Measurements from ENCODE around the gene LRMDA.
A peak's percentile ranks its signal among the peaks of the same experiment; 100 is the strongest.

LRMDA gene

GRCh38 chr10:75925999-75926398 is 494.6 kb downstream of the LRMDA start:
- DNase-seq (ENCODE audit: low spot score), result no peak

GRCh38 chr10:75926763-75927162 is 495.3 kb downstream of the LRMDA start:
- DNase-seq (ENCODE audit: low spot score), result peak; percentile 45

- DNase-seq (ENCODE audit: low spot score), result no peak
Observed at GRCh38 chr10:75928231-75928630, 496.8 kb downstream of the LRMDA start.

GRCh38 chr10:75929630-75930161 is 498.3 kb downstream of the LRMDA start:
- DNase-seq (ENCODE audit: low spot score), result no peak

GRCh38 chr10:75932921-75933320 is 501.5 kb downstream of the LRMDA start:
- no peak for DNase-seq (ENCODE audit: low spot score)

- DNase-seq (ENCODE audit: low spot score), result no peak
Observed at GRCh38 chr10:75935240-75935639, 503.8 kb downstream of the LRMDA start.

- DNase-seq (ENCODE audit: low spot score), result no peak
Observed at GRCh38 chr10:75935650-75936400, 504.4 kb downstream of the LRMDA start.

GRCh38 chr10:75936841-75937240 is 505.4 kb downstream of the LRMDA start:
- no peak for DNase-seq (ENCODE audit: low spot score)

GRCh38 chr10:75937823-75938222 is 506.4 kb downstream of the LRMDA start:
- DNase-seq (ENCODE audit: low spot score), result no peak

- DNase-seq (ENCODE audit: low spot score), result no peak
Observed at GRCh38 chr10:75938380-75939122, 507.1 kb downstream of the LRMDA start.

- no peak for DNase-seq (ENCODE audit: low spot score)
Observed at GRCh38 chr10:75939541-75939940, 508.1 kb downstream of the LRMDA start.

- no peak for DNase-seq (ENCODE audit: low spot score)
Observed at GRCh38 chr10:75940742-75941141, 509.3 kb downstream of the LRMDA start.

- no peak for DNase-seq (ENCODE audit: low spot score)
Observed at GRCh38 chr10:75941223-75941801, 509.9 kb downstream of the LRMDA start.

- DNase-seq (ENCODE audit: low spot score), result no peak
Observed at GRCh38 chr10:75944061-75944460, 512.6 kb downstream of the LRMDA start.

- no peak for DNase-seq (ENCODE audit: low spot score)
Observed at GRCh38 chr10:75948583-75948982, 517.2 kb downstream of the LRMDA start.

GRCh38 chr10:75950307-75950706 is 518.9 kb downstream of the LRMDA start:
- DNase-seq (ENCODE audit: low spot score), result no peak

GRCh38 chr10:75950997-75951589 is 519.7 kb downstream of the LRMDA start:
- DNase-seq (ENCODE audit: low spot score), result no peak

GRCh38 chr10:75951627-75952026 is 520.2 kb downstream of the LRMDA start:
- DNase-seq (ENCODE audit: low spot score), result no peak

GRCh38 chr10:75952093-75952492 is 520.7 kb downstream of the LRMDA start:
- no peak for DNase-seq (ENCODE audit: low spot score)

GRCh38 chr10:75954486-75954885 is 523.1 kb downstream of the LRMDA start:
- DNase-seq (ENCODE audit: low spot score), result no peak

- no peak for DNase-seq (ENCODE audit: low spot score)
Observed at GRCh38 chr10:75955973-75956502, 524.6 kb downstream of the LRMDA start.

- no peak for DNase-seq (ENCODE audit: low spot score)
Observed at GRCh38 chr10:75956624-75957023, 525.2 kb downstream of the LRMDA start.
